ENCODE results near the gene PDE6D. TPM values are rescaled to one million over a fixed set of nuclear protein-coding genes. Genes with fewer than 3 reads are reported as not detected.

The PDE6D gene
- total and polyA plus RNA-seq, 2 of the 13 experiments (the other 11 are each of a cell fraction or from before 2014, with no cell fraction given), result 14.1 to 23.2 TPM

DNA sequence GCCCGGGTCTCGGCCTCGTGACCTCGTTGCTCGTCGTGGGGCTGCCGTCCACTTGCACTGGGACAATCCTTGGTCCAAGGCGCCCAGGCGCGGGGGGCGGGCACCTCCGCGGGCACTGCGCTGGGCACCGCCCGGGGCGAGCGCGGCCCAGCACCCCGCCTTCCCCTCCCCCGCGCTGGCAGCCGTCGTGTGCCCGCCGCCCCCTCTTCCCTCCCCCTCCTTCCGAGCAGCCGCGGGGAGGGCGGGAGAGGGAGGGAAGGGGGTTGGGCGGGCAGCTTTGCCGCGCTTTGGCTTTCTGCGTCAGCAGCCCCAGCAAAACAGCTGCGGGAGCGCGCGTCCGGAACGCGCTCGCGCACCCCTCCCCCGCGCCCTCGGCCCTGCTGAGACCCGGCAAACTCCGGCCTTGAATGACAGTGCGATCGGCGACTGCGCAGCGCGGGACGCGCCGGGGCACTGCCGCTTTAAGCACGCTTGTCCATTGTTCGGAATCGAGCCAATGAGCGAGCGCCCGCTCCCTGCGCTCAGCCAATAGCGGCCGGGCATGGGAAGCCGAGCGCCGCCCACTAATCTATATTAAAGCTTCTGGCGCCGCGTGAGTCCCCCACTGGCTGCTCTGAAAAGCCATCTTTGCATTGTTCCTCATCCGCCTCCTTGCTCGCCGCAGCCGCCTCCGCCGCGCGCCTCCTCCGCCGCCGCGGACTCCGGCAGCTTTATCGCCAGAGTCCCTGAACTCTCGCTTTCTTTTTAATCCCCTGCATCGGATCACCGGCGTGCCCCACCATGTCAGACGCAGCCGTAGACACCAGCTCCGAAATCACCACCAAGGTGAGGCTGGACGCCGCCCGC is 72.9 kb downstream of the PDE6D start, which contains the start of gene PTMA (continued):
- TF ChIP-seq ZNF142 (CRISPR knock-in tag; IDR thresholded peaks at IDR 0.05) (peak; percentile 73), POLR2A (IDR thresholded peaks at IDR 0.05; ENCODE audit: insufficient read depth in 1 of 2, low read depth in 2 of 2, low read length in 2 of 2) (peak in 1 of 2 experiments; percentile 98; a peak in 2 of 4 replicates), KDM5B (CRISPR knock-in tag; IDR thresholded peaks at IDR 0.05; ENCODE audit: borderline replicate concordance) (no peak; the same call in 1 of the 2 replicates), KMT2A (CRISPR knock-in tag; IDR thresholded peaks at IDR 0.05) (peak; percentile 71; the same call in 1 of the 2 replicates), ZNF616 (CRISPR knock-in tag; IDR thresholded peaks at IDR 0.05; ENCODE audit: low read depth) (peak; percentile 61; the same call in 1 of the 2 replicates), FIP1L1 (IDR thresholded peaks at IDR 0.05; ENCODE audit: borderline replicate concordance, insufficient read depth, low read depth, low read length) (no peak; the same call in 1 of the 2 replicates), HNRNPK (IDR thresholded peaks at IDR 0.05; ENCODE audit: low read depth, low read length, poor library complexity, severe bottlenecking) (peak; percentile 95), IRX3 (CRISPR knock-in tag; IDR thresholded peaks at IDR 0.05; ENCODE audit: borderline replicate concordance, low read depth) (peak; percentile 59; the same call in 1 of the 2 replicates), RXRB (CRISPR knock-in tag; IDR thresholded peaks at IDR 0.05; ENCODE audit: borderline replicate concordance) (peak; percentile 21; the same call in 1 of the 2 replicates), STAT5B (CRISPR knock-in tag; IDR thresholded peaks at IDR 0.05) (no peak)
- TF ChIP-seq, protein P1, sequence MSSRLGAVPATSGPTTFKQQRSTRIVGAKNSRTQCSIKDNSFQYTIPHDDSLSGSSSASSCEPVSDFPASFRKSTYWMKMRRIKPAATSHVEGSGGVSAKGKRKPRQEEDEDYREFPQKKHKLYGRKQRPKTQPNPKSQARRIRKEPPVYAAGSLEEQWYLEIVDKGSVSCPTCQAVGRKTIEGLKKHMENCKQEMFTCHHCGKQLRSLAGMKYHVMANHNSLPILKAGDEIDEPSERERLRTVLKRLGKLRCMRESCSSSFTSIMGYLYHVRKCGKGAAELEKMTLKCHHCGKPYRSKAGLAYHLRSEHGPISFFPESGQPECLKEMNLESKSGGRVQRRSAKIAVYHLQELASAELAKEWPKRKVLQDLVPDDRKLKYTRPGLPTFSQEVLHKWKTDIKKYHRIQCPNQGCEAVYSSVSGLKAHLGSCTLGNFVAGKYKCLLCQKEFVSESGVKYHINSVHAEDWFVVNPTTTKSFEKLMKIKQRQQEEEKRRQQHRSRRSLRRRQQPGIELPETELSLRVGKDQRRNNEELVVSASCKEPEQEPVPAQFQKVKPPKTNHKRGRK (CRISPR knock-in tag; IDR thresholded peaks at IDR 0.05), result no peak
- TF ChIP-seq, protein P2, sequence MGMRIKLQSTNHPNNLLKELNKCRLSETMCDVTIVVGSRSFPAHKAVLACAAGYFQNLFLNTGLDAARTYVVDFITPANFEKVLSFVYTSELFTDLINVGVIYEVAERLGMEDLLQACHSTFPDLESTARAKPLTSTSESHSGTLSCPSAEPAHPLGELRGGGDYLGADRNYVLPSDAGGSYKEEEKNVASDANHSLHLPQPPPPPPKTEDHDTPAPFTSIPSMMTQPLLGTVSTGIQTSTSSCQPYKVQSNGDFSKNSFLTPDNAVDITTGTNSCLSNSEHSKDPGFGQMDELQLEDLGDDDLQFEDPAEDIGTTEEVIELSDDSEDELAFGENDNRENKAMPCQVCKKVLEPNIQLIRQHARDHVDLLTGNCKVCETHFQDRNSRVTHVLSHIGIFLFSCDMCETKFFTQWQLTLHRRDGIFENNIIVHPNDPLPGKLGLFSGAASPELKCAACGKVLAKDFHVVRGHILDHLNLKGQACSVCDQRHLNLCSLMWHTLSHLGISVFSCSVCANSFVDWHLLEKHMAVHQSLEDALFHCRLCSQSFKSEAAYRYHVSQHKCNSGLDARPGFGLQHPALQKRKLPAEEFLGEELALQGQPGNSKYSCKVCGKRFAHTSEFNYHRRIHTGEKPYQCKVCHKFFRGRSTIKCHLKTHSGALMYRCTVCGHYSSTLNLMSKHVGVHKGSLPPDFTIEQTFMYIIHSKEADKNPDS (CRISPR knock-in tag; IDR thresholded peaks at IDR 0.05), result no peak
- TF ChIP-seq, protein P3, sequence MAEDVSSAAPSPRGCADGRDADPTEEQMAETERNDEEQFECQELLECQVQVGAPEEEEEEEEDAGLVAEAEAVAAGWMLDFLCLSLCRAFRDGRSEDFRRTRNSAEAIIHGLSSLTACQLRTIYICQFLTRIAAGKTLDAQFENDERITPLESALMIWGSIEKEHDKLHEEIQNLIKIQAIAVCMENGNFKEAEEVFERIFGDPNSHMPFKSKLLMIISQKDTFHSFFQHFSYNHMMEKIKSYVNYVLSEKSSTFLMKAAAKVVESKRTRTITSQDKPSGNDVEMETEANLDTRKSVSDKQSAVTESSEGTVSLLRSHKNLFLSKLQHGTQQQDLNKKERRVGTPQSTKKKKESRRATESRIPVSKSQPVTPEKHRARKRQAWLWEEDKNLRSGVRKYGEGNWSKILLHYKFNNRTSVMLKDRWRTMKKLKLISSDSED (CRISPR knock-in tag; IDR thresholded peaks at IDR 0.05), result no peak
